TTC549 (cell line): Measurements from ENCODE around the gene CR1L.
"Not testable (repeated sequence)": the region's sequence is repeated elsewhere in the genome, so short reads cannot be mapped to it uniquely, and the experiment has no call there.

ENCODE experiments used
- FAIRE-seq: peaks from 2 replicates; lab custom pipeline; 2012; peaks lifted over from hg19 to GRCh38; lab: Jason Lieb, UNC

CR1L gene

GRCh38 chr1:207646171-207646570, 1.2 kb downstream of the CR1L start:
- no peak for FAIRE-seq

GRCh38 chr1:207646944-207647579, 2.1 kb downstream of the CR1L start:
- no peak for FAIRE-seq

GRCh38 chr1:207647671-207648333, 2.9 kb downstream of the CR1L start:
- no peak for FAIRE-seq

- FAIRE-seq, result no peak
Measured at GRCh38 chr1:207648334-207649209, 3.6 kb downstream of the CR1L start.

GRCh38 chr1:207649210-207649753, 4.3 kb downstream of the CR1L start:
- FAIRE-seq, result no peak

- FAIRE-seq, result no peak
Measured at GRCh38 chr1:207649865-207650580, 5.1 kb downstream of the CR1L start.

GRCh38 chr1:207651583-207651982, 6.7 kb downstream of the CR1L start:
- FAIRE-seq, result no peak

GRCh38 chr1:207654320-207654719, 9.4 kb downstream of the CR1L start:
- FAIRE-seq, result peak; percentile 74

GRCh38 chr1:207658408-207658807, 13.5 kb downstream of the CR1L start:
- FAIRE-seq, result no peak

GRCh38 chr1:207658904-207659485, 14.1 kb downstream of the CR1L start:
- FAIRE-seq, result no peak

- FAIRE-seq, result no peak
Measured at GRCh38 chr1:207659545-207660153, 14.7 kb downstream of the CR1L start.

GRCh38 chr1:207661420-207661819, 16.5 kb downstream of the CR1L start:
- not testable (repeated sequence) for FAIRE-seq

GRCh38 chr1:207666342-207666741, 21.4 kb downstream of the CR1L start:
- no peak for FAIRE-seq

GRCh38 chr1:207669528-207670009, 24.6 kb downstream of the CR1L start:
- FAIRE-seq, result no peak

- FAIRE-seq, result no peak
Measured at GRCh38 chr1:207670192-207670591, 25.3 kb downstream of the CR1L start.

- no peak for FAIRE-seq
Measured at GRCh38 chr1:207670997-207671396, 26.1 kb downstream of the CR1L start.

GRCh38 chr1:207672522-207673130, 27.7 kb downstream of the CR1L start:
- FAIRE-seq, result peak; percentile 67

- FAIRE-seq, result no peak
Measured at GRCh38 chr1:207673399-207673798, 28.5 kb downstream of the CR1L start.

GRCh38 chr1:207676153-207676552, 31.2 kb downstream of the CR1L start:
- no peak for FAIRE-seq

- FAIRE-seq, result not testable (repeated sequence)
Measured at GRCh38 chr1:207680590-207681388, 35.9 kb downstream of the CR1L start.
